Measurements from ENCODE around the gene GJB5. TPM values are rescaled to one million over a fixed set of nuclear protein-coding genes. Genes with fewer than 3 reads are reported as not detected.

The GJB5 gene
- polyA plus RNA-seq, 1 donor (not counting 4 experiments of a cell fraction or from before 2014, with no cell fraction given), result 169 TPM

GRCh38 chr1:34708106-34708505, 46.7 kb upstream of the GJB5 start:
- Histone ChIP-seq H3K27ac (ENCODE audit: control insufficient read depth, insufficient read depth, low read length) (no peak overlapping the region), H3K4me3 (ENCODE audit: control insufficient read depth in 2 of 3, extremely low read depth in 1 of 3, insufficient read depth in 2 of 3, low read depth in 1 of 3, low read length in 3 of 3) (no peak overlapping the region), H3K9me3 (ENCODE audit: control insufficient read depth, low read depth, low read length) (no peaks in the 10 kb centered on the region), H3K4me2 (ENCODE audit: control insufficient read depth, extremely low read depth, insufficient read depth, low read depth, low read length) (no peak overlapping the region), H3K36me3 (ENCODE audit: control insufficient read depth in 2 of 2, extremely low read depth in 1 of 2, insufficient read depth in 2 of 2, low read length in 2 of 2) (no peaks in the 10 kb centered on the region), H2AFZ (ENCODE audit: control insufficient read depth, low read length) (no peak overlapping the region), H3K4me1 (ENCODE audit: control insufficient read depth, extremely low read depth, insufficient read depth, low read length) (no peaks in the 10 kb centered on the region), H3K79me2 (ENCODE audit: control insufficient read depth, insufficient read depth, low read length) (no peaks in the 10 kb centered on the region), H3K9me1 (ENCODE audit: control insufficient read depth, extremely low read depth, insufficient read depth, low read length) (no peaks in the 10 kb centered on the region), H3K27me3 (ENCODE audit: control insufficient read depth, extremely low read depth, insufficient read depth, low read length) (no peaks in the 10 kb centered on the region), H4K20me1 (ENCODE audit: control insufficient read depth, extremely low read depth, insufficient read depth, low read length) (no peaks in the 10 kb centered on the region), H3K9ac (ENCODE audit: control insufficient read depth, extremely low read depth, insufficient read depth, low read length) (no peak overlapping the region)
- dilution Hi-C loops (cut with MboI; ENCODE audit: extremely low pct_ligation_motif_present, low sequenced_read_pairs), result no loop called here
- no peak for DNase-seq (ENCODE audit: low read depth, low spot score)
- FAIRE-seq, result no peak
- TF ChIP-seq EZH2 (IDR thresholded peaks at IDR 0.05; ENCODE audit: low read length), result no peak
- TF ChIP-seq CTCF (optimal IDR thresholded peaks at IDR 0.05 in 1 of 3, IDR thresholded peaks at IDR 0.05 in 1 of 3, conservative IDR thresholded peaks at IDR 0.05 in 1 of 3; ENCODE audit: extremely low read depth in 1 of 3, insufficient read depth in 2 of 3, low read length in 3 of 3), result no peak

GRCh38 chr1:34709547-34709946, 45.3 kb upstream of the GJB5 start:
- FAIRE-seq, result no peak
- no peaks in the 10 kb centered on the region for H4K20me1 ChIP-seq (ENCODE audit: control insufficient read depth, extremely low read depth, insufficient read depth, low read length)

More at GRCh38 chr1:34709547-34709946, 45.3 kb upstream of the GJB5 start:
- Histone ChIP-seq H3K79me2 (ENCODE audit: control insufficient read depth, insufficient read depth, low read length) (no peaks in the 10 kb centered on the region), H3K27ac (ENCODE audit: control insufficient read depth, insufficient read depth, low read length) (no peak overlapping the region), H3K9me1 (ENCODE audit: control insufficient read depth, extremely low read depth, insufficient read depth, low read length) (no peaks in the 10 kb centered on the region), H3K9me3 (ENCODE audit: control insufficient read depth, low read depth, low read length) (no peaks in the 10 kb centered on the region), H3K4me3 (ENCODE audit: control insufficient read depth in 2 of 3, extremely low read depth in 1 of 3, insufficient read depth in 2 of 3, low read depth in 1 of 3, low read length in 3 of 3) (no peak overlapping the region), H2AFZ (ENCODE audit: control insufficient read depth, low read length) (no peak overlapping the region), H3K4me1 (ENCODE audit: control insufficient read depth, extremely low read depth, insufficient read depth, low read length) (no peaks in the 10 kb centered on the region), H3K27me3 (ENCODE audit: control insufficient read depth, extremely low read depth, insufficient read depth, low read length) (no peaks in the 10 kb centered on the region), H3K4me2 (ENCODE audit: control insufficient read depth, extremely low read depth, insufficient read depth, low read depth, low read length) (no peak overlapping the region), H3K9ac (ENCODE audit: control insufficient read depth, extremely low read depth, insufficient read depth, low read length) (no peak overlapping the region), H3K36me3 (ENCODE audit: control insufficient read depth in 2 of 2, extremely low read depth in 1 of 2, insufficient read depth in 2 of 2, low read length in 2 of 2) (no peaks in the 10 kb centered on the region)
- no peak for DNase-seq (ENCODE audit: low read depth, low spot score)
- TF ChIP-seq CTCF (optimal IDR thresholded peaks at IDR 0.05 in 1 of 3, IDR thresholded peaks at IDR 0.05 in 1 of 3, conservative IDR thresholded peaks at IDR 0.05 in 1 of 3; ENCODE audit: extremely low read depth in 1 of 3, insufficient read depth in 2 of 3, low read length in 3 of 3), result no peak
- no peak for TF ChIP-seq EZH2 (IDR thresholded peaks at IDR 0.05; ENCODE audit: low read length)
- dilution Hi-C loops (cut with MboI; ENCODE audit: extremely low pct_ligation_motif_present, low sequenced_read_pairs), result no loop called here

All from keratinocyte (primary cell).